C1 segment of cervical spinal cord (tissue), 14 donors: ENCODE measurements around the gene CDKN2AIPNL.
A peak's percentile ranks its signal among the peaks of the same experiment; 100 is the strongest.
"Not testable (repeated sequence)": the region's sequence is repeated elsewhere in the genome, so short reads cannot be mapped to it uniquely, and the experiment has no call there.

Experiments used
- DNase-seq, 14 donors: peaks; one replicate each; lab custom pipeline; 2025; lab: John Stamatoyannopoulos, UW

The CDKN2AIPNL gene

GRCh38 chr5:134438721-134439123 lies 27.0 kb upstream of the CDKN2AIPNL start:
- DNase-seq: no peak

DNA sequence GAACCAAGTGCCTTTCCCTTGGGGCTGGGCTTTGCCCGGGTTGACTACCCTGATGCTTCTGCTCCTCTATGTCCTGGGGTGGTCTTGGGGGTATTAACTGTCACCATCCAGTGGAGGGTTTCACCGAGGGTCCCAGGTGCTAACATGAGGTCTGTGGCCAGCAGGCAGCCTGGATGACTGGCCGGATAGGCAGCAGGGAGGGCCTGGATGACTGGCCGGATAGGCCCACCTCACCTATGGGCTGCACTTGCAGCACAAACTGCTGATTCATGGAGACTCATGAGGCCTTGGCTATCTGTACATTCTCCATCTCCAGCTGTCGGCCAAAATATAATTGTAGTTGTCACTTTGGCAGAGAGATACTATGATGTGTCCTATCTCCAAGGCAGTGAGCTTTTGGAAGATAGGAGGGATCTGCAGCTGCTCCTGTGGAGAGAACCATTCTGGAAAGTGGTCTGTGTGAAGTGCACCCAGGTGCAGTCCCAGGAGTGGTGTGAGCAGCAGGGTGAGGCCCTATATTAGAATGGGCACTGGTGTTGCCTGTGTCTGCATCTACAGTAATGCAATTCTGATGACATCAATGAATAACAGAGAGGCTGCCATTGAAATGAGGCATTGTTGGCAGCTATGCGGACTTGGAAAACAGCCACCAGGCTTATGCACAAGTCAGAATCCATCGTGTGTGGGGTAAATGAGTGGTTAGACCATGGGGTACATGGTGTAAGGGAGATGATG lies 26.3 kb upstream of the CDKN2AIPNL start:
- peak in 2 of 14 donors; percentile 6 to 24 for DNase-seq

DNA sequence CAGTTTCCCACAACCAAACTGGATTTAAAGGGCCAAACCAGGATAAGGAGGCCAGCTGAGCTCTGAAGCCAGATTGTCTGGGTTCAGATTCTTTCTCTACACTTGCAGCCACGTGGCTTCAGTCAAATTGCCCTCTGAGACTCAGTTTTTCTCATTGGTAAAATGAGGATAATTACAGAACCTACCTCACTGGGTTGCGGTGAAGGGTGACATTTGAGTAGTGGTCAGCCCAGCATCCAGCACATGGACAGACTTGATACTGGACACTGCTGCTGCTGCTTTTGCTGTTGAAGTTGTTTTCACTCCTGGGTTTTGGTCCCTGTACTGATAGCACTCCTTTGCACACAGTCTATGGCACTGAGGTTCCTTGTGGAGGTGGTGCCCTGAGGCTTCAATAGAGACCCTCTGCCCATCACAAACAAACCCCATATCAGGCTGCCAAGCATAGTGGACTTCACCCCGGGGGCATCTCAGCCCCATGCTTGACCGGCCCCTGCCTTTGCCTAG lies 25.7 kb upstream of the CDKN2AIPNL start:
- DNase-seq: no peak

DNA sequence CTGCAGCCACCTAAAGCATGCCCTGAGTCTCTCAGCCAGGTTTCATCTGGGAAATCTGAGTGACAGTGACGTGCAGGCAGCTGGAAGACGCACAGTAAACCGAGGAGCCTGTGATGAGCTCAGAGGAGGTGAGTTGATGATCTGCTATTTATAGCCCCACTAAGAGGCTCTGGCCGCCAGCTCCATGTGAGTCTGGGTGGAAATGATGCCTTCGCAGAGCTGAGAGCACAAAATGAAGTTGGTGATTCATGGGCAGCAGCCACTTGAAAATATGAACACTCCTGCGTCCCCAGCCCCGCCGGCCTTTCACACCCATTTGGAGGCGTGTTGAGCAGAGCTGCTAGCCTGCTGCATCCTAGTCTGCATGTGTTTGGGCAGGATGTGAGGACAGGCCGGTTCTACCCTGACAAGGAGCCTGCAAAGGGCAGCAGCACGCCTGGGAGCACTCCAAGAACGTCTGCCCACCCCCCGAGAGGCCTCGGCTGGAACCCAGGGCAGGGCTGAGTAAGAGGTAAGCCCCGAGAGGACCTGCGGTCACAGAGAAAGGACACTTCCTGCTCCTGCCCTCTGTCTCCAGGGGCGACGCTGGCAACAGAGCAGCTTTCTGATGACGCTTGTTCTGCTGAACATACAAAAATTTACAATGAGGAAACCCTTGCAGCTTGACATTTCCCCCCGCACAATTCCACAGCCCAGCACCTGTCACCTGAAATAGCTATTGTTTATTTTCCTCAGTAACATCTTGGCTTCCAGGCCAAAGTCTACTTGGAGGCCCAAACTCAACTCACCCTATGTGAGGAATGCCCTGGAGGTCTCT lies 25.1 kb upstream of the CDKN2AIPNL start:
- DNase-seq: peak in 1 of 14 donors; percentile 77

GRCh38 chr5:134435560-134435959 lies 23.9 kb upstream of the CDKN2AIPNL start:
- DNase-seq: no peak

DNA sequence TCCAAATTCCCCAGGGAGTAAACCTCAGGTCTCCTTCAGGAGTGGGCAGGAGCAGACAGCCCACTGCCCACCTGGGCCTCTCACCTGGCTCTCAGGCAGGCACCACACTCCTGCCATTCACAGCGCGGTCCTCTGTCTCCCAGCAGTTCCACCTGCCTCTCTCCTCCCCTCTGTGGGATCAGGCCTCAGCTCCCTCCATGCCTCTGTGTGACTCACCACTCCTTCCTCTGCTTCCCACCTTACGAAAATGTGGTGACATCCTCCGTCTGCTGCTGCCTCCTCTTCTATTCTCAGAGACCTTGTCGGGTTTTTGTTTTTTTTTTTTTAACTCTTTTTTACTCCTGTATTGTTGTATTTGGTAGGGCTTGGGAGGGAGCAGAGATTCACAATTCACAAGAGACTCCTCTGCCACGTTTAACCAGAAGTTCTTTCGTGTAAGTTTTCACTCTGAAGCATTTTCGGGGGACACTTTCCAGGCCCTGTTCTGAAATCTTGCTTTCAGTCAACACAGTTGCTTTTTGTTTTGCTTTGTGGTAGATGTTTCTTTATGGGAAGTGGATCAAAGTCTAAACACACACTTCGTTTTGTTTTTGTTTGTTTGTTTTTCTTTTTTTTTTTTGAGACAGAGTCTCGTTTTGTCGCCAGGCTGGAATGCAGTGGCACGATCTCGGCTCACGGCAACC lies 21.1 kb upstream of the CDKN2AIPNL start:
- no peak for DNase-seq

DNA sequence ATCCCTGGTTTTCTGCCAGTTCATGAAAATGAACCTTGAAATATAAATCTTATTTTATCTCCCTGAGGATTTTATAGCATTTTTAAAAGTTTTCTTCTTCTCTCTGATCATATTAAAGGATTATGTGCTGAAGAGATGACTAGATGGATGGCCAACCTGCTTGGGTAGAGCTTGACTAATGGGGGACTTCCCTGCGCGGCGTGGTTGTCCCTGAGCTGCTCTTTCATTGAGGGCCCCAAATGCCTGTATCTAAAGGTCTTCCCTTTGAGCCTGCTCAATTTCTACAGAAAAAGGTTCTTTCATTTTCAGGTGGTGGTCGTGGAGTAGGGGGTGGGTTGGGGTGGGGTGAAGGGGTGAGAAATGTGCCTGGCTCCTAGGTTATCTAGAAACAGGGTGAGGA lies 20.5 kb upstream of the CDKN2AIPNL start:
- DNase-seq: no peak

DNA sequence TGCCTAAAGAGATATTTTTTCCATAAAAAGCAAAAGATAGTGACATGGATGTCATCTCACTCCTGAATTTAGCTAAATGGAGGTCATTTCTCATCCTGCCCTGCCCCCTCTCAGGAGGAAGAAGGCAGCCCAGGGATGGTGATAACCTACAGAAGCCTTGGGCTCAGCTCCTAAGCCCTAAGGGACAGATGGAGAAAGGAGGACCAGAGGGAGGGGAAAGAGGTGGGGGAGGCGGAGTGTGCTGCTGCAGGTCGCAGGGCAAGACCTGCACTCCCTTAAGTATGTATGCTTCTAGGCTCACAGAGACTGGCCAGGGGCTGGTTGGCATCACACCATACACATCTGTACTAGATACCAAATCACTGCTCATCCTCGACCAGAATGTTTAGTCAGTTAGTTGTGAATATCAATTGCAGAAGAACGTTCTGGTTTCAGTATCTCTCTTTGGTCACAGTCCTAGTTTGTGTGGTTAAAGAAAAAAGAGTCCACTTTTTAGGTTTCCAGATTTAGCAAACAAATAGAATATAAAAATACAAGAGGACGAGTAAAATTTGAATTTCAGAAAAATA lies 18.4 kb upstream of the CDKN2AIPNL start:
- DNase-seq: no peak

GRCh38 chr5:134427540-134428041 lies 15.9 kb upstream of the CDKN2AIPNL start:
- no peak for DNase-seq

DNA sequence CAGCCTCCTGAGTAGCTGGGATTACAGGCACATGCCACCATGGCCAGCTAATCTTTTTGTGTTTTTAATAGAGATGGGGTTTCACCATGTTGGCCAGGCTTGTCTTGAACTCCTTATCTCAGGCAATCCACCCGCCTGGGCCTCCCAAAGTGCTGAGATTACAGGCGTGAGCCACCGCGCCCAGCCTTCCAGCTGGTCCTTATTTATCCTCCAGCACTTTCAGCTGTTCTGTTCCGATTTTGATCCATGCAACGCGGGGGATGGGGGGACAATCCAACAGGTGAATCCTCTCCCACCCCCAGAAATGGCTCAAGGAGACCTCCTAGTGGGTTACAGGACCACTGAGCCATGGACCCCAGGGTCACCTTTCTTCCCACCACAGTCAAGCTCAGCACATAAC lies 14.7 kb upstream of the CDKN2AIPNL start:
- DNase-seq: no peak

- DNase-seq: no peak
Measured at GRCh38 chr5:134423376-134423775, 11.7 kb upstream of the CDKN2AIPNL start.

DNA sequence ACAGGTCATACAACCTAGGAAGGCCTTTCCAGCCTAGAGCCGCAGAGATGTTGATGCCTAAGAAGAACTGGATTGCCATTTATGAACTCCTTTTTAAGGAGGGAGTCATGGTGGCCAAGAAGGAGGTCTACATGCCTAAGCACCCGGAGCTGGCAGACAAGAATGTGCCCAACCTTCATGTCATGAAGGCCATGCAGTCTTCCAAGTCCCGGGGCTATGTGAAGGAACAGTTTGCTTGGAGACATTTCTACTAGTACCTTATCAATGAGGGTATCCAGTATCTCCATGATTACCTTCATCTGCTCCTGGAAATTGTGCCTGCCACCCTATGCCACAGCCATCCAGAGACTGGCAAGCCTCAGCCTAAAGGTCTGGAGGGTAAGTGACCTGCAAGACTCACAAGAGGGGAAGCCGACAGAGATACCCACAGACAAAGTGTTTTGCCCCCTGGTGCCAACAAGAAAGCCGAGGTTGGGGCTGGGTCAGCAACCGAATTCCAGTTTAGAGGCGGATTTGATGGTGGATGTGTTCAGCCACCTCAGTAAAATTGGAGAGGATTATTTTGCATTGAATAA lies 11.2 kb upstream of the CDKN2AIPNL start:
- no peak for DNase-seq

GRCh38 chr5:134421038-134421437 lies 9.4 kb upstream of the CDKN2AIPNL start:
- not testable (repeated sequence) for DNase-seq

GRCh38 chr5:134420343-134420742 lies 8.7 kb upstream of the CDKN2AIPNL start:
- no peak for DNase-seq

GRCh38 chr5:134418958-134419357 lies 7.3 kb upstream of the CDKN2AIPNL start:
- no peak for DNase-seq

DNA sequence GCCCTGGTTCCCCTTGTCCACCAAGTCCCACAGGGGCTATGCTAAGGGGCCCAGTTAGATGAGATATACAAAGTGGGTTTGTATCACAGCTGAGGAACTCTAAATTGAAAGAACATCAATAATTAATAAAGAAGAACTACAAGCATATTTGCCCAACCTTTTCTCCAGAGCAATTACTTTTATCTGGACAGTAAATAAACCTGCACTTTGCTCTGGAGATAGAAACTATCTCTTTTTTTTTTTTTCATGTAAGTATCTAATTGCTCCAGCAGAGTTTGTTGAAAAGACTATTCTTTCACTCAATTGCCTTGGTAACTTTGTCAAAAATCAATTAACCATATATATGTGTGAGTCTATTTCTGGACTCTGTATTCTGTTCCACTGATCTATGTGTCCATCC lies 6.0 kb upstream of the CDKN2AIPNL start:
- no peak for DNase-seq

GRCh38 chr5:134413046-134413445 lies 1.4 kb upstream of the CDKN2AIPNL start:
- no peak for DNase-seq

DNA sequence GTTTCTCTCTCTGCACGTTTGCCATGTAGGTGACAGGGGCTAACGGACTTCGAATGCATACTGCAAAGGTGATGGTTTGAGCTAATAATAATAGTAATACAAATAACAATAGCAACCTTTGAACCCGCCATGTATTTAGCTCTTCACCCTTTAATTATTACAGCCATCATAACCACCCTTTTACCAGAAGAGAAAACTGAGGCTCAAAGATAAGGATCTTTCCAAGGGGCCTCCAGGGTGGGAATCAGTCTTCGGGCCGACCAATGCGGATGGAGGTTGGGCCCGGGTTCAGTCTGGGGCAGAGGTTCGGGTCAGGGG lies 494 bp downstream of the CDKN2AIPNL start:
- DNase-seq: no peak

DNA sequence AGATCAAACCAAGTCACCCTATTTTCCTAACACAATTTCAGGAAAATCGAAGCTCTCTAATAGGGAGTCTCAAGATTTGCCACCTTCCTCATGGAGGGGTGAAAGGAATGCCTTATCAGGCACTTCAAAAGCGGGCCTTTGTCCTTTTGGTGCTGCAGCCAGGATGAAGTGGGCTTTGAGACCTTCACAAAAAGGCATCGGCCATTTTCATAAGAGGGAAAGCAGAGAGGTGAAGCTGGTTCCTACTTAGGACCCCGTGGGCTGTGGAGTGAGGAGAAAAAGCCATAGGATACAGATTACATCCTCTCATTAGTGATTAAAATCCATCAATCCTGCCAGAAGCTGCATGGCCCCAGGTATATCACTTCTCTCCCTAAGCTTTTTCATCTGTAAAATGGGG lies 859 bp downstream of the CDKN2AIPNL start:
- DNase-seq: no peak

DNA sequence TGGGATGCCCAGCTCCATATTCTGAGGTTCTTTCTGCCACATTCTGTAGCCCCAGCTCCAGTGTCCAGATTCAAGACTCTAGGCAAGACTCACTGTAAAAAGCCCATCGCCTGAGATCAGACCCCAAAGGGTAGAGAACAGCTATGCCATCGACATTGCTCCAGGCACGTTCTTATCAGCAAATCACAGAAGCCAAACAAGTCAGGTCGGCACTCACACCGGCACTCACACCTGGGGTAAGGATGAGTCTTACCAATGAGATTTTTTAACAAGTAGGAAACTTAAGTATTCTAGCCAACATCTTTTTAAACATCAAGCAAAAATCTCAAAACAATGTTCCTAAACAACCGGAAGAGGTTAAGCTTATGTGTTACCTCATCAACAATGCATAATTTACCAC lies 2.4 kb downstream of the CDKN2AIPNL start:
- no peak for DNase-seq

DNA sequence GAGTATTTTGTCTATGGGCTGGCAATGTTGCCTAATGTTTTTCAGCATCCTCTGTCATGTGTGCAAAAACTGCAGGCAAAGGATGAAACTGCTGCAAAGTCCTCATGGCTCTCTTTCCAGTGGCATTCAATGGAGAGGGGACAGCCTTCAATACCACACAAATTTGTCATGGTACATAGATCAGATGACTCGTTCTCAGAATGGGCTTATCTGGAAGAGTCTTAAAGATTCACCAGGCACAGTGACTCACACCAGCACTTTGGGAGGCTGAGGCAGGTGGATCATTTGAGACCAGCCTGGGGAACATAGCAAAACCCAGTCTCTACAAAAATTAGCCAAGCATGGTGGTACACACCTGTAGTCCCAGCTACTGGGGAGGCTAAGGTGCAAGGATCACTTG lies 5.3 kb downstream of the CDKN2AIPNL start:
- no peak for DNase-seq

DNA sequence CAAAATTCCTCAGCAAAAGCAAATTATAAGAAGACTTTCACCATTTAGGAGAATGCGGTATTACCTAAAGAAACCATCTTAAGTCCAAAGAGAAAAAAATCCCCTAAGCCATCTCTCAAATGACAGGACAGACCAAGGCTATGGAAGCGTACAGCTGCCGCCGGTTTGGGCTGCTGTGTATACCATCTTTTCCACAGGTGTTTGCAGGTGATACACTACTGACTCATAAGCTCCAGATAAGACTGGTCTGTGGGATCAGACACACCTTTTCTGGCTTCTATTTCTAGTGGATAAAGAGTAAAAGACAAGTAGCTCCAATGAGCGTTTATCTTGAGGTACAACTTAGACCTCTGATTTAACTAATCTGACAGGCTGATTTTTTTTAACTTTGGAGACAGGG lies 7.7 kb downstream of the CDKN2AIPNL start:
- DNase-seq: no peak
